HAP-1 (cell line): ENCODE results near the gene ZBED6.
A peak's percentile ranks its signal among the peaks of the same experiment; 100 is the strongest.
"Not testable (repeated sequence)": the region's sequence is repeated elsewhere in the genome, so short reads cannot be mapped to it uniquely, and the experiment has no call there.

ENCODE experiments used
- DNase-seq, 2 experiments: peaks; one replicate each; pipeline ENCODE4 v3.0.0-alpha.2; 2016 to 2020; ENCODE audit warnings: low spot score in 2 of 2
- H3K27me3 ChIP-seq: fragments of 250-450 bp; sonication (Bioruptor Pico); 2 replicates; pipeline ENCODE4 v1.5.1; 2020; ENCODE audit warnings: low read depth, mild to moderate bottlenecking, moderate library complexity
- H3K36me3 ChIP-seq: fragments of 250-450 bp; sonication (Bioruptor Pico); replicated peaks from 2 replicates; pipeline ENCODE4 v1.5.1; 2020; ENCODE audit warnings: mild to moderate bottlenecking
- H3K4me1 ChIP-seq: fragments of 250-450 bp; sonication (Bioruptor Pico); 2 replicates; pipeline ENCODE4 v1.5.1; 2020; ENCODE audit warnings: mild to moderate bottlenecking
- H3K4me3 ChIP-seq: fragments of 250-450 bp; sonication (Bioruptor Pico); 2 replicates; pipeline ENCODE4 v1.5.1; 2020; ENCODE audit warnings: mild to moderate bottlenecking, moderate library complexity
- H3K9me3 ChIP-seq: fragments of 250-450 bp; sonication (Bioruptor Pico); 2 replicates; pipeline ENCODE4 v1.5.1; 2020; ENCODE audit warnings: mild to moderate bottlenecking, moderate library complexity
- in situ Hi-C: fragments of 300-500 bp; cut with MboI; formaldehyde crosslinking; loops from 3 replicates; pipeline ENCODE4 v1.14.3; 2020; ENCODE audit warnings: low sequenced_read_pairs, inconsistent platforms, mixed read lengths

ZBED6 gene

DNA sequence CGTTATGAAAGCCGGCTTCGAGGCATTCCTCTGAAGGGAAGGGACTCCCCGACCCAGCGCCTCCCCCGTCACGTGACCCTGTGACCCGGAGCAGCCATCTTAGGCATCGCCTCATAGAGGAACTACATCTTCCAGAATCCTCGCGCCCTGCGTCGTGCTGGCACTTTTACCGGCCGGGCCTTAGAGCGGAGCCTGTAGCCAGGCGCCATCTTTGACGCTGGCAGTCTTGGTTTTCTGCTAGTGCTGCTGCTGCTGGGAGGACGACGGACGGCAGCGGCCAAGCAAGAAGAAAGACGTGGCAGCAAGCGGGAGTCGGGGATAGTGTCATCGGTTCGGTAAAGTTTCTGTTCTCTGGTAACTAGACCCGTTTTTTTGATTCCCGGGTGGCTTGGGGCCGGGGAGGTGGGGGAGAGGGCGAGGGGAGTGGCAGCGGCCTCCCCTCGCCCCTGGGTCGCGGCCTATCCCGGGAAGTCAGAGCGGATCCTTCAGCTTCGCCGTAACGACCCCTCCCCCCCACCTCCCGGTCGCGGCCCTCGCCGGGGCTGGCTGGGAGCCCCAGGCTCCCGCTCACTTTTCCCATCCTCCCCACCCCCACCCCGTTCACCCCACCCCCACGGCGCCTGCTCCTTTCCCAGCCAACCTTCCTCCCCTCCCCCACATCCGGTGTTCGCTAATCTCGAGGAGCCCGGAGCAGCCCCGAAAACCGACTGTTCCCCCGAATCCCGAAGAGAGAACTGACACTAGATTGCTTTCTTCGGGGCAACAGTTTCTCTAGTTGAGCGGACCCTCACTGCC lies at the start of gene ZBED6, which contains the start of gene ZC3H11A:
TSS of gene ZBED6 (plus strand) at position 183 of the 795 bp plus-strand sequence. CDS start 1,900 bp downstream, outside the sequence.
TSS of gene ZC3H11A (plus strand) at position 183 of the 795 bp plus-strand sequence. CDS start 21,448 bp downstream, outside the sequence.
- DNase-seq = peak; percentile 96 to 99
- Histone ChIP-seq H3K36me3 (peaks cover 32% of the 10 kb centered on the region), H3K9me3 (peaks cover 15% of the 10 kb centered on the region), H3K27me3 (no peaks in the 10 kb centered on the region), H3K4me1 (peaks cover 13% of the 10 kb centered on the region), H3K4me3 (peak within 1 kb of the TSS; percentile 77)
- in situ Hi-C loops = no loop called here

GRCh38 chr1:203746281-203746680 lies 49.1 kb upstream of the ZBED6 start:
- Histone ChIP-seq H3K36me3 (no peaks in the 10 kb centered on the region), H3K9me3 (no peaks in the 10 kb centered on the region), H3K27me3 (no peaks in the 10 kb centered on the region), H3K4me3 (no peak overlapping the region), H3K4me1 (peaks cover 4% of the 10 kb centered on the region; the same call in 1 of the 2 replicates)
- DNase-seq = no peak
- in situ Hi-C loops = no loop called here

GRCh38 chr1:203751051-203751450 lies 44.4 kb upstream of the ZBED6 start:
- in situ Hi-C loops = no loop called here
- DNase-seq = peak; percentile 31 to 57
- Histone ChIP-seq H3K4me1 (peaks cover 4% of the 10 kb centered on the region; the same call in 1 of the 2 replicates), H3K36me3 (no peaks in the 10 kb centered on the region), H3K27me3 (no peaks in the 10 kb centered on the region), H3K9me3 (no peaks in the 10 kb centered on the region), H3K4me3 (no peak overlapping the region)

DNA sequence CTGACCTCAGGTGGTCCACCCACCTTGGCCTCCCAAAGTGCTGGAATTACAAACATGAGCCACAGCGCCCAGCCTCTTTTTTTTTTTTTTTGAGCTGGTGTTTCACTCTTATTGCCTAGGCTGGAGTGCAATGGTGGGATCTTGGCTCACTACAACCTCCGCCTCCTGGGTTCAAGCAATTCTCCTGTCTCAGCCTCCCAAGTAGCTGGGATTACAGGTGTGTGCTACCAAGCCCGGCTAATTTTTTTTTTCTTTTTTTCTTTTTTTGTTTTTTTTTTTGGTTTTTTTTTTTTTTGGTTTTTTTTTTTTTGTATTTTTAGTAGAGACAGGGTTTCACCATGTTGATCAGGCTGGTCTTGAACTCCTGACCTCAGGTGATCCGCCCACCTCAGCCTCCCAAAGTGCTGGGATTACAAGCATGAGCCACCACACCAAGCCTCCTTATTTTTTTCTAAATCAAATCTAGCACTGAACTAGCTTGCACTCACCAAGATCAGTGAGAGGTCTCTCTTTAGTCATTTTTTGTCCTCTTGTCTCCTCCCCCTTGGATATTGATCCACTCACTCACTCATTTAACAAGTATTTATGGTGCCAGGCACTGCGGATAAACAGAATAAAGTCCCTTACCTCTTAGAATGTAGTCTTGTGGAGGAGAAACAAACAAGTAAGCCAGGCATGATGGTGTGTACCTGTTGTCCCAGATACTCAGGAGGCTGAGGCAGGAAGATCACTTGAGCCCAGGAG lies 43.6 kb upstream of the ZBED6 start:
- H3K36me3 ChIP-seq, H3K27me3 ChIP-seq, H3K4me1 ChIP-seq, H3K4me3 ChIP-seq, H3K9me3 ChIP-seq, in situ Hi-C loops, DNase-seq: not testable (repeated sequence)

DNA sequence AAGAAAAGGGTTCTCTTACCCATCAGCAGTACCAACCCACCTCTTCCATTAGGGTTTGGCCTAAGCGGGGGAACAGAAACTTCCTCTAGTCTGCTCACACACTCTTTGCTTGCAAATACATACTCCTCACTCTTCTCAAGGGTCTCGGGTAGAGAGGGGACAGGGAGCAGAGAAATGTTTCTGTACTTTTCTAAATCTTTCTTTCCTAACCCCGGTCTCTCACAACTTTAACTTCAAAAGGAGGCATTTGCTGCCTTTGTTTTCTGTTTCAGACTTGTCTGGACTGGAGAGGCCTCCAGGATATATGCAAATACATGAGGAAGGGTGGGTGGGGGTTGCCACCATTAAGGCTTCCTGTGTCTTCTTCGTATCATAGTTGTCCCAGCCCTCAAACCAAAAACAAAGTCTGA lies 41.0 kb upstream of the ZBED6 start:
- DNase-seq = no peak
- in situ Hi-C loops = no loop called here

GRCh38 chr1:203756036-203756435 lies 39.4 kb upstream of the ZBED6 start:
- in situ Hi-C loops = no loop called here
- Histone ChIP-seq H3K4me1 (peaks cover 4% of the 10 kb centered on the region), H3K27me3 (no peaks in the 10 kb centered on the region), H3K4me3 (no peak overlapping the region), H3K9me3 (no peaks in the 10 kb centered on the region), H3K36me3 (no peaks in the 10 kb centered on the region)
- no peak for DNase-seq

More for the DNA sequence above, 41.0 kb upstream of the ZBED6 start:
- Histone ChIP-seq H3K9me3 (no peaks in the 10 kb centered on the region), H3K36me3 (no peaks in the 10 kb centered on the region), H3K4me3 (no peak overlapping the region), H3K4me1 (peaks cover 4% of the 10 kb centered on the region; the same call in 1 of the 2 replicates), H3K27me3 (no peaks in the 10 kb centered on the region)

GRCh38 chr1:203758749-203759148 lies 36.7 kb upstream of the ZBED6 start:
- DNase-seq, in situ Hi-C loops, H3K9me3 ChIP-seq, H3K27me3 ChIP-seq, H3K4me3 ChIP-seq, H3K4me1 ChIP-seq, H3K36me3 ChIP-seq: not testable (repeated sequence)

- DNase-seq = no peak
- Histone ChIP-seq H3K4me1 (peaks cover 4% of the 10 kb centered on the region), H3K36me3 (no peaks in the 10 kb centered on the region), H3K4me3 (no peak overlapping the region), H3K9me3 (no peaks in the 10 kb centered on the region), H3K27me3 (no peaks in the 10 kb centered on the region)
- in situ Hi-C loops = no loop called here
Measured at GRCh38 chr1:203760506-203760905, 34.9 kb upstream of the ZBED6 start.

GRCh38 chr1:203761958-203762357 lies 33.5 kb upstream of the ZBED6 start:
- H3K27me3 ChIP-seq, H3K36me3 ChIP-seq, H3K9me3 ChIP-seq, H3K4me3 ChIP-seq, DNase-seq, in situ Hi-C loops, H3K4me1 ChIP-seq: not testable (repeated sequence)

DNA sequence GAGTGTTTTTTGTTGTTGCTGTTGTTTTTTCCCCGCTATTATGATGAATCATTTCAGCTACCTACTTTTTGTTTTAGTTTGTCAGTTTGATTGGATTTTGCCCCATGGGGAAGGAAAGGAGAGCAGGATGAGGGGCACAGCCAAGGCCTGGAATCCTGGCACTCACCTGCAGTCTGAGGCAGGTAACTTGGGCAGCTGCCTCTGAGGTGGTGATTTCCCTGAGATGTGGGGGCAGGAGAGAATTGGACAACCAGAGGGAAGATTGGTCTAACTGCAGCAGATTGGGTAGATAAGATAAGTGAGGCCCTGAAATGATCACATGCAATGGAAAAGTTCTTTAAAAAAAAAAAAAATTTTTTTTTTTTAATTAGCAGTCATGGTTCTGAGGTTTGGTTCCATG lies 31.9 kb upstream of the ZBED6 start:
- Histone ChIP-seq H3K9me3 (no peaks in the 10 kb centered on the region), H3K27me3 (no peaks in the 10 kb centered on the region), H3K4me1 (peaks cover 4% of the 10 kb centered on the region), H3K36me3 (no peaks in the 10 kb centered on the region), H3K4me3 (no peak overlapping the region)
- in situ Hi-C loops = no loop called here
- DNase-seq = no peak

DNA sequence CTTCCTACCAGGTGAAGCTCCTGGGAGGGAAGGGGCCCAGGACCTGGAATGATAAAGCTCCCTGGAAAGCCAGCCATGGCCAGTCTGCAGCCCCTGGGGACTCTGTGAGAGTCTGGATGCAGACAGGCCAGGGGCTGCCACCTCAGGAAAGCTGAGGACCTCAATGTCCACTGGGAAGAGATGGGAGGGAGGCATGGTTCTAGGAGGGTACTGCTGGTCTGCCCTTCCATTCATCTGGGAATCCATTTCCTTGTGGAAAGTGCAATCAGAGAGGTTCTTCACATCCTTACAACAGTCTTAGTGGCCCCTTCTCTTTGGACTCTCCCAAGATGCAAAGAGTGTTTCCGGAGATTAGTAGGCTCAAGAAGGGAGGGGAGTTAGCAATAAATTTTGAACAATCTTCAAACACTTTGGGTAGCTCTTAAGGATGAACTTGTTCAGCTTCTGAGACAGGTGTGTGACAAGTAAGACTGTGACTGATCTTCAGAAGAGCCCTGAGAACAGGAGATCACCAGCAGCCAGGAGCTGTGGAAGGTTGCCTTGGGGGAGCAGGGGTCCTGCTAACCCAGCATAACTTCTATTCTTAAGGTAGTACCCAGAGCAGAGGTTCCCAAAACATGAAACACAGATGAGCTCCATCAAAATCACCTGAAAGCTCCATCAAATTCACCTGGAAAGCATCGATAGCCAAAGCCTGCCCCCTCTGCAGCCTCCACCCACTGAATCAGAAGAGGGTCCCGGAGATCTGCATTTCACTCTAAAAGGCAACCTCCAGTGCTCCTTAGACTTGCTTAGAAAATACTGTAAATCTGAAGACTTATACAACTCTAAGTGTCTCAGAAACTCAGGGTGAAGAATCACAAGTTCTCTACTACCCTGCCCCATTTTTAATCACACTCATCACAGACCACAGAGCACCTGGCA lies 31.1 kb upstream of the ZBED6 start:
- in situ Hi-C loops = no loop called here
- Histone ChIP-seq H3K4me1 (peaks cover 5% of the 10 kb centered on the region), H3K27me3 (no peaks in the 10 kb centered on the region), H3K9me3 (no peaks in the 10 kb centered on the region), H3K36me3 (no peaks in the 10 kb centered on the region), H3K4me3 (no peak overlapping the region)
- no peak for DNase-seq

- Histone ChIP-seq H3K4me1 (peaks cover 2% of the 10 kb centered on the region), H3K27me3 (no peaks in the 10 kb centered on the region), H3K9me3 (no peaks in the 10 kb centered on the region), H3K36me3 (no peaks in the 10 kb centered on the region), H3K4me3 (no peak within 1 kb of the TSS)
- no peak for DNase-seq
- in situ Hi-C loops = no loop called here
Measured at GRCh38 chr1:203765029-203765837, 30.2 kb upstream of the ZBED6 start, which contains the start of gene LAX1. Gene LAX1, plus strand, starts transcription at chr1:203765183. Its CDS starts 383 bp downstream, at chr1:203765566.
